GM18909 (cell line): ENCODE results near the gene KDM4C.

Source experiments
- ATAC-seq: cut with Tn5 transposase; IDR thresholded peaks from one replicate; pipeline ENCODE4 v1.9.1; 2021; ENCODE audit warnings: mild to moderate bottlenecking; ENCODE audit not compliant: unreplicated experiment, poor library complexity

Gene KDM4C

DNA sequence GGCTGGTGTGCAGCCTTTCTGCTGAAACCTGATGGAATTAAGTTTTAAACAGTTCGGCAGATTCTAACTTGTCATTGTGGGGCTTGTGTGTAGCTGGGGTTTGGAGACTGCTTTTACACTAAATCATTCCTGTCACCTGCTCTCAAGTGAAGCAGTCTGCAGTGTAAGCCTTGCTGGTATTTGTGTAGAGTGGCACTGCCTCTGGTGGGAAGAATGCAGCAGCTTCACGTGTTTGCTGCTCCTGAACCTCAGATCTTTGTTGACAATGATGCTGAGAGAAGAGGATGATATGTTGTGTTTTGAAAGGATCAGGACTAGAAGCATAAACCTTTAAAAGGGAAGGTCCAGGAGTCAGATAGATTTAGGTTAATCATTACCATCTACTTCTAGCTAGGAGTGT is 88.1 kb downstream of the KDM4C start:
- ATAC-seq = no peak

DNA sequence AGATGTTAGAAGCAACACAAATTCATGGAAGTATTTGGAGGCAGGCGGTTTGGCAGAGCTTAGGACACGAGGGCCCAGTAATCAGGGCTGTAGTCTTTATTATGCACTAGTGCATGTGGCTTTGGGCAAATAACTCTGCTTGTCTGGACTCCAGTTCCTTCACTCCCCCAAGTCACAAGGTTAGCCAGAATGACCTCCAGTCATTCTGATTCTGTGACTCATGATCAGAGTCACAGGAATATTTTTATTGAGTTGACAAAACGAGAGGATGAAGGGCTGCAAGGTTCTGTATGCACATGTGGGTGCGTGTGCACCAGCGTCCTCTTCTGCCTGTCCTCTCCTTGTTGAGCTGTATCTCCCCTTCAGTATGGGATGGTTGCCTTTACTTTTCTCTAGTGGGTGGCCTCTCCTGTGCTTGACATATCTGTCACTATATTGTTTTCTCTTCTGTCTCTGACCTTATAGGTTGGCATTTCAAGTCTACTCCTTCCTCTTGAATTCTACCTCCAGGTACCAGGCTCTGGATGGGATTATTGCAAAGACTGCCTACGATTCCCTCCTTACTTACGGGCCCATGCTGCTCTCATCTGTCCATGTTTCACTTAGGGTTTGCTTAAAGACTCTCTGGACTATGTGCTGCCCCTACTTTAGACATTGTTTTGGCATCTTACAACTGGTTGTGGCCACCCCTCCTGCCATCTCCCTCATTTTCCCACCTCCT is 94.6 kb downstream of the KDM4C start:
- ATAC-seq = no peak

DNA sequence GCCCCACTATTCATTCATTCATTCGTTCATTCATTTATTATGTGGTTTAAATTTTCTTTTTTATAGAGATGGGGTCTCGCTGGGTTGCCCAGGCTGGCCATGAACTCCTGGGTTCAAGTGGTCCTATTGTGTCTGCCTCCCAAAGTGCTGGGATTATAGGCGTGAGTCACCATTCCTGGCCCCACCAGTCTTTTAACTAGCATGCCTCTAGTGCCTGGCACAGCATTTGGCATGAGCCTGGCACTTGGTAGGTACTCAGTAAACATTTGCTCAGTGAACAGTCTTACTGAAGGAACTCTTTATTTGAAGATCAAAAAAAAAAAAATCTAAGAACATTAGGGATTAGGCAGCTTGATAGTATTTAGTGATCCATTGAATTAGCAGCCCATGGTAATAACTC is 98.1 kb downstream of the KDM4C start:
- ATAC-seq = no peak

DNA sequence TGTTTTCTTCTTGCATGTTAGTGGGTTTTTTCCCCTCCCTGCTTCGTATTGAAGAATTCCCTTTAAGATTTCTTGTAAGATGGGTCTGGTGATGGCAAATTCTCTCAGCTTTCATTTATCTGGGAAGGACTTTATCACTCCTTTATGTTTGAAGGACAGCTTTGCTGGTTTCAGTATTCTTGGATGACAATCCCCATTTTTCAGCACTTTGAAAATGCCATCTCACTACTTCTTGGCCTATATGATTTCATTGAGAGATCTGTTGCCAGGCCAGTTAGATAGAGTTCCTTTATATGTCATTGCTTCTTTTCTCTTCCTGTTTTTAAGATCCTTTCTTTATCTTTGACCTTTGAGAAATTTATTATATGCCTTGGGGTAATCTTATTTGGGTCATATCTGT is 106.3 kb downstream of the KDM4C start:
- ATAC-seq = no peak

DNA sequence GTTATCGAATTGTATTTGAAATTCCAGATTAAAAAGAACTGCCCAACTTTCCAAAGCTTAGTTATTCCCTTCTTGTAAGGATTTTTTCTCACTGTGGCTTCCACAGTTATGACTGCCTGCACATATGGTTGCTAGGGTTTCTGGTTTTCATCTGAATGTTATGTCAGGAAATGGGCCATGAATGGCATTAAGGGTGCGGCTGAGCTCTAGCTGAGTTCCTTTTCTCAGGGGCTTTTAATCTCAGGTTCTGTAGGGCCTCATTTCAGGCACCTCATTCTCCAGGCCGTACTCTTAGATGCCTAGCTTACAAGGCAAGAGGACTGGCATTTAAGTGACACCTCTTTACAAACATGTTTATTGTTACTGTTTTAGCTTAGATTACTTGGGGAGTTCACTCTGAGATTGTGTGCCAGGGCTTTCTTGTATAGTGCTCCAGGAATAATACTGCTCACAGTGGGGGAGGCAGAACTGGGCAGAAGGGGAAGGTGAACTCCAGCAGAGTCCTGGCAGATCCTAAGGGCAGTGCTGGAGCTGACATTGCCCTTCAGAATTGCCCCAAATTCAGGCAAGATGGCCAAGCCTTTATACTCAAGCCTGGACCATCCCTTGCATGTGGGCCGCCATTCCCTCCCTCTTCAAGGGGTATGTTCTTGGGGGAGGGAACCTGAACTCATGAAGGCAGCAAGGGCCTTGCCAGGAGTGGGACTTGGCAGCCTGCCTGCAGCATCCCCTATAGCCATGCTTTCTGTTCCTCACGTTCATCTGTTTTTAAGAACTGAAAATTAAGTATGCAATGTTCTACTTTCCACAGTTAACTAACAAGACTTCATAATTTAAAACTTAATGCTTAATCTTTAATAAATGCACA is 111.5 kb downstream of the KDM4C start:
- no peak for ATAC-seq

DNA sequence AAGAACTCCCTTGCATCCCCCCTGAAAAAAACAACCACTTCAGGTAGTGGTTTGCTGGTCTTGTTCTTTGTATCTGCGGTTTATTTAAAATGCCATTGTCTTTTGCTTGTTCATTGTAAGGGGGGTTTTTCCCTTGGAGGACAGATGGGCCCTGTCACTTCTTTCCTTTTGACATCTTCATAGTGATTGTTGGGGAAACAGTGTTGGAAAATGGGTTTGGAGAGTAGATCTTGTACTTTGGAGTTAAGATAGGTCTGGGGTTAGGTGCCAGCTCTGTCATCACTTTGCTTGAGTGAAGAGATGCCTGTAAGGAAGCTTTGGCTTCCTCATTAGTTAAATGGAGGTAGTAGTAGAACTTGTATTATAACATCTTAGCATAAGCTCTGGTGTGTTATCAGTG is 112.4 kb downstream of the KDM4C start:
- ATAC-seq = no peak

DNA sequence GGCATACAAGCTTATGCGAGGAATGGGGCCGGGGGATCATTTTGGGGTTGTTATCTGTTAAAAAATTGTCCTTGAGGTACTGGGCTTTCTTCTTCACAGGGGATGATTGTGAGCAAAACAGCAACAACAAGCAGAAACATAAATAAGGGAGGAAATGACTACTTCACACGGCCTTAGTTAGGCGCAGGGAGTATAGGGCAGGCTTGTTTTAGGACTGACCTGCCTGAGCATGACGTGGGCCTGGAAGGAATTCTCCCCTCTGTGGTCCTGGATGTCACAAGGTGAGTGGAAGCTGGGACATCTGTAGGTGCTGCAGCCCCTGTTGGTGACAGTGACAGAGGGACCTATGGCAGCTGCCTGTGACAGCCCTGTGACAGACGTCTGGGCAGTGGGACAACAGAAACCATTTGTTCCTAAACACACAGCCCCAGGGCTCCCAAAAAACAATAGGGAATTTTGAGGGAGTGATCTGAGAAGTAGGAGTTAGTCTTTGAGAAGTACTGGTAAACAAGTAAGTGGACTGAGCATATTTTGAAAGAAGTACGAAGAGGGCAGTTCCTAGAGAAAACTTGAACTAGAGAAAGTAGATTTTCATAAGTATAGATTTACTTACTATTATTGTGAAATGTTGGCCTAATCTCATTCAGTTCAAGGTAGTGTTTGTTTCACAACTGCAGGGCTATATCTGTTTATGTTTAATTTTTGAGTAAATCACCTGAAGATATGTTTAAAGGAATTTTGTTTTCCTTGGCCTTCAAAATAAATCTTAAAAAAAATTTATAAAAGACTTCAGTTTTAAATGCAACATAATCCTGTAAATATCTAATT is 113.1 kb downstream of the KDM4C start:
- ATAC-seq = no peak

DNA sequence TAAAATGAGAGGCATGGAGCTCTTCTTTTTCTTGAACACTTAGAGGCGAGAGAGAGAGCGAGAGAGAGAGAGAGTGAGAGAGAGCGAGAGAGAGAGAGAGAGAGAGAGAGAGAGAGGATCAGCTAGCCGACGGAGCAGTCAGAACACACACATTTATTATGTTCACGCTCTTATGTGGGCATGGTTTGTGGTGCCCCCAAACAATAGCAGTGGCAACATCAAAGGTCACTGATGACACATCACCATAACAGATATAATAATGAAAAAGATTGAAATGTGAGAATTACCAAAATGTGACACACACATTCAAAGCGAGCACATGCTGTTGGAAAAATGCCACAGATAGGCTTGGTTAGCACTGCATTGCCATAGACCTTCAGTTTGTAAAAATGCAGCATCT is 116.1 kb downstream of the KDM4C start:
- no peak for ATAC-seq

DNA sequence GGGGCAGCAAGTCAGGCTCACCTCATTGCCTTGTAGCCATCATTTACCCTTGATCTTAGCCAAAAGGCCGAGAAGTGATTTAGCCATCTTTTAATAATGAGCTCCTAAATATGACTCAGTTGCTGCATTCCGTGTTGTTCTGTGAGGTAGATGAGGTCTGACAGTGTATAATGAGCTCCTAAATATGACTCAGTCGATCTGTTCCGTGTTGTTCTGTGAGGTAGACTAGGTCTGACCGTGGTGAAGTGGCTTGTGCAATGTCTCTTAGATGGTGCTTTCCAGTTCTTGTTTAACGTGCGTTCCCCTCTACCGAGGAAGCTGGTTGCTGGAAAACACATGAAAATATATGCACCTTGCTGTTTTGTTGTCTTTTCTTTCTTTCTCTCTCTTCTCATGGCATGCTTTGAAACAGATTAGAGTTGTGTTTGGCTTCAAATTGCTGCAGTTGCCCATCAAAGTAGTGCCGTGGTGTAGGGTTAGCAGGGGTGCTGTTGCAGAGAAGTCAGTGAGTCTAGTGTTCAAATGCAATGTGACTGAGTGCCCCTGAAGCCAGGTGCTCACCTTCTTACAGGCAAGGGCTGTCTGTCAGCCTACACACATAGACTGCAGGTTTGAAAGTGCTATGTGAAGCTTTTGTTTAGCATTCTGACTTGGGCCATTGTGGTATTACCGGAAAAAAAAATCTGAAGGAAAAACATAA is 118.6 kb downstream of the KDM4C start:
- no peak for ATAC-seq

DNA sequence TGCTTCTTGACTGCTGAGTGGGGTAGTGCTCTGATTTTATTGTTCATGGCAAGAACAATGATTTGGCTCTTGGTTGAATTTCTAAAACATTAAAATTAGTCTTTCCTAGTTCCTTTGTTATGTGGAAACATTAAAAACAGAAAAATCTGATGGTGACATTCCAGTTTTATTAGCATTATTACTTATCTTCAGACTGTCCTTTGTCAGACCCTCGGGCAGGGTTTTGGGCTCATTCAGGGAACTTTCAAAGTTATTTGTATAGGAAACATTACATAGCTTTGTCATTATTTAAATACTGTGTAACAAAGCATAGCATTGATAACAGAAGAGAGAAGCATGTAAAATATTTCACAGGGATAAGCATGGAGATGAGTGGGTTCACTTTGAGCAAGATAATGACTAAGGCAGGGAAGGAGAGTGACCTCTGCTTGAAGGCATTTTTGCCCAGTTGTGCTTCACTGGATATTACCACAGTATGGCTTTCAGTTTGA is 119.9 kb downstream of the KDM4C start:
- ATAC-seq = no peak

DNA sequence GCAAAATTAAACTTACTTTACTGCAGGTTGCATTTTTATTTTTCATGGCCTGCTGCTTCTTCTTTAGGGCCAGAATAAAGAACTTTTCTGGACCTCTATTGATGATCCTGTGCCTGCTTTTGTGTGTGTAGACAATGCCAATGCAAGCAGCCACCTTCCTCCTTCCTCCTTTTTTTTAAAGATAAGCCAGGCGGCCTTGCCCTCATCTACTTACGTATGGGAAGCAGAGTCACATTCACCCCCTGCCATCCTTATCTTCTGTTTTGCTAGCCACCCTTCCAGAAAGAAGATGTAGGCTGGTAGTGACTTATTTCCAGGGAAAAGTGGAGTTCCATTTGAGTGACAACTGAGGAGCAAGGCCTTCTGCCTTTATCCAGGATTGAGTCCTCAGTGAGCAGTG is 122.9 kb downstream of the KDM4C start:
- ATAC-seq = no peak

DNA sequence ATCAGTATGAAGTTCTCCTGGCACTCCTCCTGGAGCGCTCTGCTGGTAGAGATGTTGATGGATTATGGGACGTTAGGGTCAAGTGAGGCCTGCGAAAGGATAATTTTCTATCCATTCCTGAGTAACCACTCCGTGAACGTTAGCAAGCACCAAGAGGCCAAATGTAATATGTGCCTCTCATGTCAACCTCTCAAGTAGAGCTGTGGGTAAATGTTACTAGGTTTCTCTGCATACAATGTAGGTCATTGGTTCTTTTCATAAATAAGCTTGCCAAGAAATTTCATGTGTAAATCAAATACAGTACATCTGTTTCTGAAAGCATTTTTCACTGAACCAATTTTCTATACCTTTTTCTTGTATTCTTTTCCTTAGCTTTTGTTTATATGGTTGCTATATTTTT is 126.3 kb downstream of the KDM4C start:
- no peak for ATAC-seq

DNA sequence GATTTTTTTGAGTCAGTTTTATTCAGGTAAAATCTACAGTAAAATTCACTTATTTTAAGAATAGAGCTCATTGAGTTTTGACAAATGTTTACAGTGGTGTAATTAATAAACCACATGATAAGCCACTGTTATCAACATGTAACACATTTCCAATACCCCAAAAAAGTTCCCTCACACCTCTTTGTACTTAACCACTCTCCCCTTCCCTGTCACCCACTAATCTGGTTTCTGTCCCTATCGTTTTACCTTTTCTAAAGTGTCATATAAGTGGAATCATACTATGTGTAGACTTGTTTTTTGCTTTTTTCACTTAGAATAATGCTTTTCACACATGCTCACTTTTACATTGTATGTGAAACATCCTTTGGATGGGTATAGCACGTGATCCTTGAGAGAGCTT is 127.2 kb downstream of the KDM4C start:
- no peak for ATAC-seq

DNA sequence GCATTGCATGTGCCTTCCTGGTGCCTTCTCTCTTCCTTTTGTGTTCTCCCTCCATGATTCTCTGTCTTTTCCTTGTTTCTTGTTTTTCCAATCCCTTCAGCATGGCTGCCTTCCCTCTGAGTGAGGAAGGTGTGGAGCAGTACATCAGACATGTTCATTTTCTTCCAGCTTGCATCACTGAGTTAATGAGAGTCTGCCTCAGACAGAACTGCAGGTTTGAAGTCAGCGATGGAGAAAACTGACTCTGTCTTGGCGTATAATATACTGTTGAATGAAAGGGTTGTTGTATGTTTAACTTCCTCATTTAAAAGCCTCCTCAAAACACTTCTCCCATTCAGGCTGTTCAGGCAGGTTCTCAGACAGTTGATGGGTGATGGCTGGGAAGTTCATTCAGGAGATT is 129.3 kb downstream of the KDM4C start:
- no peak for ATAC-seq

DNA sequence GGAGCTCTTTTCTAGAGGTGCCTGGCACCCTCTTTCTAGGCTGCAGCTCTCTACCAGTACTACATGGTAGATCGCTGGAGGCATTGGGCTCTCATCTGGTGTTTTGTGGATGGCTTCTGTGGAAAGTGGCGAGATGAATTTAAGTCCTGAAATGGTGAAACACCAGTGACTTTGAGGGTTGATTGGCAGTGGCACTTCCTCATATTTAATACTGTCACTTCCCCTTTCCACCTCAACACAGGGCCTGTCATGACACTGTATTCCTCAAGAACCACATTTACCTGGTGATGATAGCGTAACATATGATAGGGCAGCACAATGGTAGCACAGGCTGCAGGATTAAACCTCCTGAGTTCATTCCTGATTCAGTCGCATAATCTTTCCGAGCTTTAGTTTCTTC is 132.1 kb downstream of the KDM4C start:
- ATAC-seq = no peak

DNA sequence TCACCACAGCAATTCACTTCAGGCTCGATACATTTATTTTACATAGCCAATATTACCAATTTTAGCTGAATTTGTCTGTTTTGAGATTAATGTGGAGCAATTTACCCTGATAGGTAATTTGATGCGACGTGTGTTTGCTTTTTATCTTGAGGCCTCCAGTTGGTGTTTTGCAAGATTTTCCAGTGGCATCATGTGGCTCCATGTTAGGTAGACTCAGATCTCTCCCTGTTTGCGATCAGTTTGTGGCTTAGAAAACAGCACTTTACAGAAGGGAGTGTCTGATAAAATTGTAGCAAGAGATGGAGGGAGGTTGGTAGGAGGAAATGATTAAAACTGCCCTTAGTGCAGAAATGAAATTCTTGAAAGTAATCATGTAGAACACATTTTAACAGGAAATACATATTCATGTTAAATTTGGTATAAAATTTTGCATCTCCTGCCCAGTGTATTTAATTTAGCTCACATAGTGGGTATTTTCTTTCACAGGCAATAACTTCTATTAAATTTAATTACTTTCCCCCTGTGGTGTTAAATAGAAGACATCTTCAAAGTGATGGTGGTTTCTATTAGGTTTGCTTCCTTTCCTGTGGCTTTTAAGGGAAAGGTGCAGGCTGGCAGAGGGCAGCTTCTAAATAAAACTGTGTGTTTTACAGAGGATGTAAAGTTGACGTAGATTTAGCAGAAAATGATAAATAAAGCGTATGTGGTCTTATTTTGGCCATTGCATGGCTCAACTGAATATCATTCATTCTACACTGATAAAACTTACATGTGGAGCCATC is 135.8 kb downstream of the KDM4C start:
- peak; percentile 40 for ATAC-seq

DNA sequence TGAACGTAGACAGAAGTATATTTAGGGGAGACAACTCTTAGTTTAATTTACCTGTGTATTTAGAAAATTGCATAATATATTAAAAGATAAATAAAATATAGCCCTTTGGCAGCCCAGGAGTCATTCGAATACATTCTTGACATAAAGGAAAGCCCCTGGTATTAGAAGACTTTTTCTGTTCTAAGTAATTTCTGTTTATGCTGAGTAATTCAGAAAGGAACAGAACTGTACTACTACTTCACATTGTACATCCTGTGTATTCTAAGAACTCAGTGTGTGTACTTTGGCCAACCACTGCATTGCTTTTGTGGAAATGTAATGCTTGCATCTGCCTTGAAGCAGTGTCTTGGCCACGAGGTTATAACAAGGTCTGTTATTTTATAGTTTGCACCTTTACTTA is 136.4 kb downstream of the KDM4C start:
- ATAC-seq = peak; percentile 93

DNA sequence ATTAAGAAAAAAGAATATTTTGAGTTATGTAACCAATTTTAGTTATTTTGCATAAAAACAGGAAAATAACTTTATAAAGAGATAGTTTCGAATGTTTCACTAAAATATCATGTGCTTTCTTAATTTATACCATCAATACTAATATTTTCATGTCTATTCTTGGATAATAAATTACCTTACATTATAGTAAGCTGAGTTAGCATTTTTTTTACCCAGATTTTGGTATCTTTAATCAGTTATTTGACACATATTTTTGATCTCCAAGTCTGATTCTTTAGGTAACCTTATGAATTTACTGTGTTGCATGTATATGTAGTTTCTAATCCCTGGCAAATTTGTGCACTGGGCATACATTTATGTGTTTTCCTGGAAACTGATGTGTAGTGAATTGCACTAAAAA is 138.0 kb downstream of the KDM4C start:
- ATAC-seq = no peak

DNA sequence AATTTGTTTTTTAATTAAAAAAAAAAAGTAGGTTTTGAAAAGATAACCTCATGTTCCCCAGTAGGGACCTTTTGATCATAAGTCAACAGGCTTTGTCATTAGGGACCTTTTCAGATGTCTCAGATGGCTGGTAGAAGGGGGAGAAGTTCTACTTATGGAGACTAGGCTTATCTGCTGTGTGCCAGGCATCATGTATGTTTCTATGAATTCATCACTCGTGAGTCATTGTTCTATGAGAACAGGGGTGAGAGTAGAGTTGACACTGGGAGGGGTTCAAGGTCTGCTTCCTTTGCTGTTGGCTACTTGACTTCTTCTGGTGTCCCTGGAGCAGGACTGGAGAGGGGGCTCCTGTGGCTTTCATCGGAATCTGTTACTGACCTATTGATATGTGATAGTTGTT is 138.8 kb downstream of the KDM4C start:
- ATAC-seq = no peak
